Osteocyte (in vitro differentiated cells): ENCODE results near the gene CELF4. TPM values are rescaled to one million over a fixed set of nuclear protein-coding genes. Genes with fewer than 3 reads are reported as not detected.

Experiments
- DNase-seq: peaks from one replicate; pipeline ENCODE4 v3.0.0; 2021; ENCODE audit warnings: mixed read lengths; ENCODE audit not compliant: unreplicated experiment; ENCODE audit errors: extremely low spot score
- H3K27ac Mint-ChIP-seq: one replicate; pipeline ENCODE4 v1.8.0; 2021; ENCODE audit warnings: mild to moderate bottlenecking, mixed read lengths; ENCODE audit not compliant: unreplicated experiment
- H3K27me3 Mint-ChIP-seq: one replicate; pipeline ENCODE4 v1.8.0; 2021; ENCODE audit warnings: mixed read lengths; ENCODE audit not compliant: unreplicated experiment
- H3K36me3 Mint-ChIP-seq: one replicate; pipeline ENCODE4 v1.8.0; 2021; ENCODE audit warnings: mixed read lengths; ENCODE audit not compliant: unreplicated experiment
- H3K4me1 Mint-ChIP-seq: one replicate; pipeline ENCODE4 v1.8.0; 2021; ENCODE audit warnings: mixed read lengths; ENCODE audit not compliant: unreplicated experiment
- H3K4me3 Mint-ChIP-seq: one replicate; pipeline ENCODE4 v1.8.0; 2021; ENCODE audit warnings: mild to moderate bottlenecking, moderate library complexity, mixed read lengths; ENCODE audit not compliant: unreplicated experiment
- H3K9me3 Mint-ChIP-seq: one replicate; pipeline ENCODE4 v1.8.0; 2021; ENCODE audit warnings: mixed read lengths; ENCODE audit not compliant: unreplicated experiment
- CTCF ChIP-seq: fragments of 200-600 bp; sonication (generic); IDR thresholded peaks from 2 replicates; pipeline ENCODE4 v1.5.0; 2021; ENCODE audit warnings: antibody characterized with exemption, mild to moderate bottlenecking, moderate library complexity
- total RNA-seq: library from RNA; stranded (reverse); gene quantifications from 2 replicates; pipeline ENCODE4 v1.2.1, GENCODE V29; 2021

Gene CELF4
- total RNA-seq, 1 donor from 2014 or later, result not detected

- Mint-ChIP-seq H3K4me1 (peaks cover 14% of the 10 kb centered on the region), H3K27ac (no peak overlapping the region), H3K9me3 (no peaks in the 10 kb centered on the region), H3K36me3 (no peaks in the 10 kb centered on the region), H3K4me3 (no peak overlapping the region), H3K27me3 (peaks cover 49% of the 10 kb centered on the region)
- TF ChIP-seq CTCF, result no peak
- no peak for DNase-seq
Observed at GRCh38 chr18:37563931-37564392, 1.6 kb downstream of the CELF4 start.

- TF ChIP-seq CTCF, result no peak
- H3K9me3 Mint-ChIP-seq, result no peaks in the 10 kb centered on the region
- DNase-seq, result no peak
- H3K27ac Mint-ChIP-seq, result no peak overlapping the region
- H3K4me3 Mint-ChIP-seq, result no peak overlapping the region
- peaks cover 36% of the 10 kb centered on the region for H3K27me3 Mint-ChIP-seq
- peaks cover 14% of the 10 kb centered on the region for H3K4me1 Mint-ChIP-seq
- no peaks in the 10 kb centered on the region for H3K36me3 Mint-ChIP-seq
Observed at GRCh38 chr18:37561986-37562385, 3.6 kb downstream of the CELF4 start.

GRCh38 chr18:37560003-37560402 lies 5.6 kb downstream of the CELF4 start:
- peaks cover 23% of the 10 kb centered on the region for H3K27me3 Mint-ChIP-seq
- no peak overlapping the region for H3K4me3 Mint-ChIP-seq
- H3K9me3 Mint-ChIP-seq, result no peaks in the 10 kb centered on the region
- no peaks in the 10 kb centered on the region for H3K36me3 Mint-ChIP-seq
- no peak for TF ChIP-seq CTCF
- peaks cover 3% of the 10 kb centered on the region for H3K4me1 Mint-ChIP-seq
- no peak for DNase-seq
- no peak overlapping the region for H3K27ac Mint-ChIP-seq

GRCh38 chr18:37559194-37559593 lies 6.4 kb downstream of the CELF4 start:
- no peak overlapping the region for H3K27ac Mint-ChIP-seq
- H3K36me3 Mint-ChIP-seq, result no peaks in the 10 kb centered on the region
- H3K4me3 Mint-ChIP-seq, result no peak overlapping the region
- no peaks in the 10 kb centered on the region for H3K4me1 Mint-ChIP-seq
- no peaks in the 10 kb centered on the region for H3K9me3 Mint-ChIP-seq
- DNase-seq, result no peak
- peaks cover 15% of the 10 kb centered on the region for H3K27me3 Mint-ChIP-seq
- TF ChIP-seq CTCF, result no peak

GRCh38 chr18:37554399-37554787 lies 11.2 kb downstream of the CELF4 start:
- no peak for TF ChIP-seq CTCF
- Mint-ChIP-seq H3K9me3 (no peaks in the 10 kb centered on the region), H3K4me1 (no peaks in the 10 kb centered on the region), H3K27ac (no peak overlapping the region), H3K27me3 (no peaks in the 10 kb centered on the region), H3K4me3 (no peak overlapping the region), H3K36me3 (no peaks in the 10 kb centered on the region)
- no peak for DNase-seq
